Activated CD8-positive, alpha-beta memory T cell treated with anti-CD3 and anti-CD28 coated beads, Interleukin-2, amount 50 U/mL, for 1 hour (primary cell): Measurements from ENCODE around the gene DDAH1.

ENCODE experiments used
- DNase-seq: peaks from one replicate; pipeline ENCODE4 v3.0.0-alpha.2; 2020; ENCODE audit errors: extremely low read depth

The DDAH1 gene

DNA sequence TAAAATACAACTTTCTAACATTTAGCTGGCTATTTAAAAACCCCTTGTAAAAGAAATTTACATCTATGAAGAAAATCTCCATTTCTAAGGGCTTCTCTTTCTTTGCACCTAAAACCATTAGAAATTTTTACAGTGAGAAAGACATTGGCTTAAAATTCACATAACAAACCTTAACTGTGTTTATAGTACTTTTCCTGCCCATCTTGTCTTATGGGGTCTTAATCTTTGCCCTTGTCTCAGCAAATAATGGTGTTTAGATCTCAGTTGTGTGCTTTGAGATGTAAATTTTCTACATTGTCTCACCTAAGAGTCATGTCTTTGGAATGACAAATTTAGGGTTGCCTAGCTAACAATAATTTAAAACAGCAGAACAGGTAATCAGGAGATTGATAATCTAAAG, 71.5 kb downstream of the DDAH1 start:
- no peak for DNase-seq

DNA sequence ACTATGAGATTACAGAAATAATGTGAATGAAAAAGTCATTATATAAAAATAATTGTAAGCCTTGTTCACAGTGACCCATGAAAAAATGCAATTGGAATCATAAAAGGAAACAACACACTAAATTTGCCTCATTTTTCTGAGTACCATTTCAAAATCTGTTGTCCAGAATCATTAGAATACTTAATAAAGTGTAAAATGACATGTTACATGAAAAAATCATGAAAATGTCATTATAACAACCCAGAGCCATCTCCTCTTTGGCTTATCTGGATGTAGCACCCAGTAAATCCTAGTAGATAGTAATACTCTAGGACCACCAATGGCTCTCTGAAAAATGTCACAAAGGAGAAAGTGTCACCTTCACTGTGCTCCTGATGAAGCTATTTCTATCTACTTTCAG, 76.5 kb downstream of the DDAH1 start:
- no peak for DNase-seq

- DNase-seq = no peak
Measured at GRCh38 chr1:85387781-85388180, 77.2 kb downstream of the DDAH1 start.

GRCh38 chr1:85386068-85386722, 78.8 kb downstream of the DDAH1 start:
- no peak for DNase-seq

DNA sequence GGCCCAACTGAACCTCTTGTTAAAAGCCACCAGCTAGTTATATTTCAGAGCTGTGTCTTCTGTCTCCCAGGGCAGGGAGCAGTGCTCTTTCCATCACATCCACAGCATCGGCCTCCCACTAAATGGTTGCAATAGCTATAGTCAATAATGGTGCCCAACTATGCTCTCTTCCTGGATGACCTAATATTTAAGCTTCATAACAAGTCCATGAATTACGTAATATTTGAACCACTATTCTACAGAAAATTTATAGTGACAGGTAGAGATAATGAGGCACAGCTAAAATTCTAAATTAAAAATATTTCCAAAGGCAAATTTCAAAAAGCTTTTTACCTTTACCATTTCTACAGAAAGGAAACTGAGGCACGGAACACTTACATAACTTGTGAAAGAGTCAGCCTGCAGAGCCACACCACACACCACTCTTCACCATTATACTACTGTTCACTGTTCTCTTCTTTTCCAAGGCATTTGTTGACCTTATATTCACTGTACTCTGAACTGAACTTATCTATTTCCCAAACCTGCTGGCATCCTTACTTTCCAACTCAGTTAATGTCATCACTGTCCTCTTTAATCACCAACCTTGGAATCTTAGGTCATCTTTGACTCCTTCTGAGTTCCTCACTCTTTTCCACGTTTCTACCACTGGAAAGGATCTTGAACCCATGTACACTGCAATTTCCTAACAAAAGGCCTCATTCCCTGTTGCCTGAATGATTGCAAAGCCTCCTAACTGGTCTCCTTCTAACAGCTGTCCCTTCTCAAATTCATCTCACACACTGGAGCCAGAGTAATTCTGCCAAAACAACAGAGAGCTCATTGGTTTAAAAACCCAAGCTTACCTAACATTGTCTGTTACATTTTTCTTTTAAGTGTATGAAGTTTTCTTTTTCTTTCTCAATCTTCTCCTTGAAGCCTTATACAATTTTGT, 85.5 kb downstream of the DDAH1 start:
- no peak for DNase-seq

DNA sequence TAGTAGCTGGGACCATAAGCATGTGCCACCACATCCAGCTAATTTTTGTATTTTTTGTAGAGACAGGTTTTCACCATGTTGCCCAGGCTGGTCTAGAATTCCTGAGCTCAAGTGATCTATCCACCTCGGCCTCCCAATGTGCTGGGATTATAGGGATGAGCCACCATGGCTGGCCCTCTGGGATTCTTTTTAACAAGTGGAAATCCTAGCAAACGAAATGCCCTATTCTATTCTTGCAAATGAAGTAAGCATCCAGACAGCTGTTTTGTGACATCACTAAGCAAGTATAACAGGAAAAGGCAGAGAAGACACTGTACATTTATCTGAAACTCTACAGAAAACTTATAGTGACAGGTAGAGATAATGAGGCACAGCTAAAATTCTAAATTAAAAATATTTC, 86.4 kb downstream of the DDAH1 start:
- DNase-seq = no peak

GRCh38 chr1:85376356-85376755, 88.6 kb downstream of the DDAH1 start:
- DNase-seq = no peak

DNA sequence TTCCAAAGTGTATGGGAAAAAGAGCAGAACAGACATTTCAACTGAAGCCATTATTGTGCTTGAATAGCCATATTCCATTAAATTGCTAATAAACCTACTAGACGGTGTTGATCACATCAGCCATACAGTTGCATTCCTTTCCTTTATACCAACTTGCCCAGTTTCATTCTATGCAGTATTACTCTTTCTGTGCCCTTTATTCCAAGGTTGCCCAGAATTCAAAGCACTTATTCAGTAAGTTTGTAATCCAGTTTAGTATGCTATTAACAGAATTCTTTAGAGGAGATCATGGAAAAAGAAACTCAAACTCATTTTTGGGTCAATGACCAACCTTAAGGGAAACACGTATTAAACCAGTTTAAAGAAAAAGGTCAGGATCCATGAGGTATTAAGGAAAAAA, 89.5 kb downstream of the DDAH1 start:
- no peak for DNase-seq

DNA sequence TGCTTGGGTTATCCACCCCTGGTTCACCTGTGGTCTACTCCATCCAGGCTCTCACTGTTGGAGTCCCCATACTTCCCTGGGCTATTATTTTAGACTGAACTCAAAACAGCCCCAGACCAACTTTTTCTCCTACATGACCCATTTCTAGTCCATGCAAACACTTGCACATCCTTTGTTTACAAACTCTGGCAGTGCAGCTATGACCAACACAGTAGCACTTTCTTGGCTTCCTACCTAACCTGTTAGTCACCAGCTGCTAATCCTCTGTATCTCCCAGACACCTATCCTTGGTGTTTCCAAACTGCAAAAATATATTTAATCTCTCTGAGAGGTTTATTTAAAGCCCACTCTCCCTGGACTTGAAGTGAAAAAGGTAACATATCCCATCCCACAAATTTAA, 90.8 kb downstream of the DDAH1 start:
- no peak for DNase-seq

GRCh38 chr1:85373378-85373708, 91.6 kb downstream of the DDAH1 start:
- DNase-seq = no peak

DNA sequence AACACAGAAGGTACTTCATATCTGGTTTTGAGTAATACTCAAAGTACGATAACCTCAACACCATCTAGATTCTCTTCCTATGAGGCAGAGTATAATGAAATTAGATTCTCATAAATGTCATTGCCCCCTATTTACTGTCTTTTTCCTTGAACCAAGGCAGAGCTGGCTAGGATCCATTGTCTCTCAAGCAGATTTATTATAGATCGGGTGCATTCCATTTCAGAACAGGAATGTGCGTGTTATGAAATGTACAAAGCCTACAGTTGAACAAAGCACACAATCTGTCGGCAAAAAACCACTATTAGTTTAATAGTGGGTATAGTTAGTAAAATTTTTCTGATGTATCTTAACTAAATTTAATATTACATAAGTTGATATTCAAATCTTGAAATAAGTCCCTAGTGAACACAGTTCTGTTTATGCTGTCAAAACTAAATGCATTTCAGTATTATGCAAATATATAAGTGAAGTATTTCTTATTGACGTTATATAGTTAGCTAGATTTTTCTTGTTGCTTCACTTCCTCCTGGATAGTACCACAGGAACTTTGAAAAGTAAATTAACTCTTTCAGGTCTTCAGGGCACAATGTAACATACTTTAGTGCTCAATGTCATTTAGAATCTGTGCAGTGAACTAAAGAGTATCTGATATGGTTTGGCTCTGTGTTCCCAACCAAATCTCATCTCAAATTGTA, 92.1 kb downstream of the DDAH1 start:
- no peak for DNase-seq

GRCh38 chr1:85371021-85371420, 93.9 kb downstream of the DDAH1 start:
- no peak for DNase-seq

- no peak for DNase-seq
Measured at GRCh38 chr1:85368073-85368770, 96.7 kb downstream of the DDAH1 start.

DNA sequence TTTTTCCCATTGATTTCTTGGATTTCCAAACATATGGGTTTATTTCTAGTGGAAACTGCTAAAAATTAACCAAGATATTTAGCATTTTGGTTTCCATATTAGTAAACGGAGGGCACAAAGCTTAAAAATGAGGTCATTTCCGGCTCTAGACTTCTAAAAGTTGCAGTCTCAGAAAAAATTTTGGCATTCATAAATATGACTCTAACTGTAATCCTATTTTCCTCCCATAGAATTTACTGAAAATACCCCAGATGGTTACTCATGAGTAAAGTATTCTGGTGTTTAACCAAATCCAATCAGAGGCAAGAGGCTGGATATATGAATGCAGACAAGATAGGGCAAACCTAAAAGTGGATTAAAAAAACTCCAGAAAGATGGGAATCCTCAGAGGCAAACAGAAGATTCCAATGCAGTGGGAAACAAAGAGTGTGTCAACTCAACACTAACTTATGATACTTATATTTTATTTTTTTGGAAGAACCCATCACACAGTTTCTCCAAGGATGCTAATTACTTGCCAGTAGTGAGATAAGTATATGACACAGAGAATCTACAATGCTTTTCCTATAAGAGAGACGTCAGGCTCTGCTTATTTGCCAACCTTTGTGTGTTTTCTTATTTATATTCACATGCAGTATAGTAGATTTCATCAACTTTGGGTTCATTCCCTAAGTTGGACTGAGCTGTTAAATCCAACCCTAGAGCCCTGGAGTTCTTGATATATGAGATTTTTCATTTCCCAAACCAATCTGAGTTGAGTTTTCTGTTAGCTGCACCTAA, 98.4 kb downstream of the DDAH1 start:
- no peak for DNase-seq

- no peak for DNase-seq
Measured at GRCh38 chr1:85365851-85366250, 99.1 kb downstream of the DDAH1 start.

DNA sequence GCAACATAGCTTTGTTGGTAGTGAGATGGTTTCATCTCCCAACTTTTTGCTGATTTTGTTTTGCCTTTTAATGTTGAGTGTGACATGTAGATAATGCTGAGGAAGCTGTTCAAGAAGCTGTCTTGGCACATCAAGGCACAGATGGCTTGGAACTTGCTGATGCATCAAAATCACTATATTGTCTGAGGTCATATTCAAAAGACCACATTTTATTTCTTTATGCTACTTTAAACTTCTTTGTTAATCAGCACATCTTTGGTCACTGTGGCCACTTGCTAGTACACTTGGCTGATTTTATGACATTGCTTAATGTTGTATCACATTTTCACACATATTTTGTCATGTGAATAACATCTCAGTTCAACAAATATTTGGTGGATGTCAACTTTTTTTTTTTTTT, 101.4 kb downstream of the DDAH1 start:
- no peak for DNase-seq

DNA sequence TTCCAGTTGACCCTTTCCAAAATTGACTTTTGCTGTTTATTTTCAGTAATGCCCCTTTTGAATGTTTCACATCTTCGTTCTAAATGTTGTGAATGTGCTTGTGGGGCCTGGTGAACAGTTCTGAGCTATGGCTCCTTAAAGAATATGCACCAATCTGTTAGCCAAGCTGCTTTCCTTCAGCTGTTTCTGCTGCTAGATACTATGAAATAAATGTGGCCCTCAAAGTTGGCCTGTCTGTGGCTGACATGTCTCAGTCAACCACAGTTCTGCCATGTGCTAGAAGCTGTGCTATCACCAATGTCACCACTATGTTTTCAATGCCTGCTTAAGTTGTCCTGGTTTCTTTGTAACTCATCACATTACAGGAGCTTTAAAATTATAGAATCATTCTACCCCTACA, 101.9 kb downstream of the DDAH1 start:
- no peak for DNase-seq

GRCh38 chr1:85361606-85362296, 103.2 kb downstream of the DDAH1 start:
- no peak for DNase-seq

- no peak for DNase-seq
Measured at GRCh38 chr1:85360730-85361493, 104.0 kb downstream of the DDAH1 start.
